ENCODE measurements around the gene SUMF2.
"Not testable (repeated sequence)": the region's sequence is repeated elsewhere in the genome, so short reads cannot be mapped to it uniquely, and the experiment has no call there.

The SUMF2 gene

DNA sequence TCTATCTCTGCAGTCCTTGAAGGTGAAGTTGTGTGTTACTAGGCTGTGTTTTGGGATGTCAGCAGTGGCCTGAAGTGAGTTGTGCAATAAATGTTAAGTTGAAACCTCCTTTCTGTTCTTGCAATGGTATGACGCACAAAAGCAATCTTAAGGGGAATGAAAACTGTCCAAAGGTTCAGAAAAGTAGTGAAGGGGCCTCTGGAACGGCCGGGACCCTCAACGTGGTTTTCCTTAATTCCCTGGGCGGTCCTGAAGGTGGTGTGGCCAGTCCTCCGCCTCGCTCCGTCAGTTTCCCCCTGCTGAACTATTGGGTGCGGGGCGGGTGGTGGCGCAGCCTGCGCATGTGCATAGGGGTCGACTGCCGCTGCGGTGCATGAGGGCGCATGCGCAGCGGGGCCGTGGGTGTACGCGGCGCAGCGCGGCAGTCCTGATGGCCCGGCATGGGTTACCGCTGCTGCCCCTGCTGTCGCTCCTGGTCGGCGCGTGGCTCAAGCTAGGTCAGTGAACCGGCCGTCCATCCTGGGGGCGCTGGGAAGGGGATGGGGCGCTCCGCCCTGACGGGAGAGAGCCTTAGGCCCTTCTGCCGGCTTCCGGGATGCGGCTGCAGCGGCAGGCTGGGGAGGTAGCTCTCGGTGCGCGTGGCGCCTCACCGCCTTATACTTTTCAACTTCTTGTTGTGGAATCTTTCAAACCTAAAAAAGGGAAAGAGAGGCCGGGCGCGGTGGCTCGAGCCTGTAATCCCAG lies at the start of gene SUMF2:
Gene SUMF2, plus strand, starts transcription at position 405 of the 744 bp plus-strand sequence. Its CDS starts 26 bp downstream, at position 431.
- peak; percentile 97 for DNase-seq

- DNase-seq, result not testable (repeated sequence)
These were observed 47.1 kb upstream of the SUMF2 start for GRCh38 chr7:56017015-56017414.

GRCh38 chr7:56019501-56019900 lies 44.6 kb upstream of the SUMF2 start:
- no peak for DNase-seq

- DNase-seq, result no peak
These were observed 40.6 kb upstream of the SUMF2 start for GRCh38 chr7:56023500-56023899.

DNA sequence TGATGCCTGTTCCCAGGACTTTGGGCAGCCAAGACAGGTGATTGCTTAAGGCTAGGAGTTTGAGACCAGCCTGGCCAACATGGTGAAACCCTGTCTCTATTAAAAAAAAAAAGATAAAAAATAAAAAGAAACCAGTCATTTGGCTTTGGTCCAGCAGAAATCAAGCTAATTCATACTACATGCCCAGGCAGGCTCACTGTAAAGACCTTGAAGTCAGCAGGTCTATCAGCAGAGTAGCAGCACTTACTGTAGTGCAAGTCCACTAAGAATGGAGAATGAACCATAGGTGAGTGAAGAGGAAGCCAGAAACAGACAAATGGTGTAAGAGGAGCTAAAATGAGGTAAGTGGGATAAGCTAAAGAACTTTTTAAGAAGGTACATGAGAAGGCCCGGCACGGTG lies 37.5 kb upstream of the SUMF2 start:
- DNase-seq, result no peak

GRCh38 chr7:56028942-56029630 lies 35.0 kb upstream of the SUMF2 start:
- no peak for DNase-seq

- no peak for DNase-seq
These were observed 33.7 kb upstream of the SUMF2 start for GRCh38 chr7:56030340-56030739.

- DNase-seq, result not testable (repeated sequence)
These were observed 32.5 kb upstream of the SUMF2 start for GRCh38 chr7:56031556-56031955.

GRCh38 chr7:56032578-56032977 lies 31.5 kb upstream of the SUMF2 start:
- not testable (repeated sequence) for DNase-seq

GRCh38 chr7:56033671-56034432 lies 30.2 kb upstream of the SUMF2 start:
- DNase-seq, result peak; percentile 85

DNA sequence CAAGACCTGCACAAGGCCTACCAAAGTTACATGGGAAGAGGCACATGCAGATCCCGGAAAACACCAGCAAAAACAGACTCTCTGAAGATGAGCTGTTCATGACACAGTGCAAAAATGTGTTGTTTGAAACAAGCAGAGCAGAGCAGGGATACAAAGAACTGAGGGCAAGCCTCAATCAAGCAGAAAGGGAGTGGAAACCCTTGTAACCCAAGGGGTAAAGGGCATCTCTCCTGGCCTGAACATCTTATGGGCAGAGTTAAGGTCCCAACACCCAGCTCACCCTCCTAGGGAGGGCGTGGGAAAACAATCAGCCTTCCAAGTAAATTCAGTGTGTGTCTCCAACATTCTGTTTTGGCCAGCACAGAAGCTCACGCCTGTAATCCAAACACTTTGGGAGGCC lies 23.4 kb upstream of the SUMF2 start:
- DNase-seq, result no peak

GRCh38 chr7:56045758-56046157 lies 18.3 kb upstream of the SUMF2 start:
- not testable (repeated sequence) for DNase-seq

GRCh38 chr7:56046721-56047445 lies 17.2 kb upstream of the SUMF2 start:
- DNase-seq, result no peak

GRCh38 chr7:56047446-56048116 lies 16.5 kb upstream of the SUMF2 start:
- DNase-seq, result not testable (repeated sequence)

DNA sequence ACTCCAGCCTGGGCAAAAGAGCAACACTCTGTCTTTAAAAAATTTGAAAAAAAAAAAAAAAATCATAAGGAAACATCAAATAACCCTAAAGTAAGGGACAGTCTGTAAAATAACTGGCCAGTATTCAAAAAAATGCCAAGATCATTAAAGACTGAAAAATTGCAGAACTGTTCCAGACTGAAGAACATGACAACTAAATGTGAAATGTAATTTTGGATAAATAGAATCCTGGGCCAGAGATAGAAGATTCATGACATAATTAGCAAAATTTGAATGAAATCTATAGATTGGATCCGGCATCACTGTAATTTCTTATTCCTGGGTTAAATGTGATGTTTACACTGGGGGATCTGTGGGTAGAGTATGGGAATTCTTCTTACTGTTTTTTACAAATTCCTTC lies 15.8 kb upstream of the SUMF2 start:
- DNase-seq, result no peak

DNA sequence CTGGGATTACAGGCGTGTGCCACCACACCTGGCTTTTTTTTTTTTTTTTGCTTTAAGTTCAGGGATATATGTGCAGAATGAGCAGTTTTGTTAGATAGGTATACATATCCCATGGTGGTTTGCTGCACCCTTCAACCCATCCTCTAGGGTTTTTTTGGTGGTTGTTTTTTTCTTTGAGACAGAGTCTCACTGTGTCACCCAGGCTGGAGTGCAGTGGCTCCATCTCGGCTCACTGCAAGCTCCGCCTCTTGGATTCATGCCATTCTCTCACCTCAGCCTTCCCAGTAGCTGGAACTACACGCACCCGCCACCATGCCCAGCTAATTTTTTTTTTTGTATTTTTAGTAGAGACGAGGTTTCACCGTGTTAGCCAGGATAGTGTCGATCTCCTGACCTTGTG lies 15.3 kb upstream of the SUMF2 start:
- not testable (repeated sequence) for DNase-seq

GRCh38 chr7:56051053-56051338 lies 13.1 kb upstream of the SUMF2 start:
- DNase-seq, result no peak

DNA sequence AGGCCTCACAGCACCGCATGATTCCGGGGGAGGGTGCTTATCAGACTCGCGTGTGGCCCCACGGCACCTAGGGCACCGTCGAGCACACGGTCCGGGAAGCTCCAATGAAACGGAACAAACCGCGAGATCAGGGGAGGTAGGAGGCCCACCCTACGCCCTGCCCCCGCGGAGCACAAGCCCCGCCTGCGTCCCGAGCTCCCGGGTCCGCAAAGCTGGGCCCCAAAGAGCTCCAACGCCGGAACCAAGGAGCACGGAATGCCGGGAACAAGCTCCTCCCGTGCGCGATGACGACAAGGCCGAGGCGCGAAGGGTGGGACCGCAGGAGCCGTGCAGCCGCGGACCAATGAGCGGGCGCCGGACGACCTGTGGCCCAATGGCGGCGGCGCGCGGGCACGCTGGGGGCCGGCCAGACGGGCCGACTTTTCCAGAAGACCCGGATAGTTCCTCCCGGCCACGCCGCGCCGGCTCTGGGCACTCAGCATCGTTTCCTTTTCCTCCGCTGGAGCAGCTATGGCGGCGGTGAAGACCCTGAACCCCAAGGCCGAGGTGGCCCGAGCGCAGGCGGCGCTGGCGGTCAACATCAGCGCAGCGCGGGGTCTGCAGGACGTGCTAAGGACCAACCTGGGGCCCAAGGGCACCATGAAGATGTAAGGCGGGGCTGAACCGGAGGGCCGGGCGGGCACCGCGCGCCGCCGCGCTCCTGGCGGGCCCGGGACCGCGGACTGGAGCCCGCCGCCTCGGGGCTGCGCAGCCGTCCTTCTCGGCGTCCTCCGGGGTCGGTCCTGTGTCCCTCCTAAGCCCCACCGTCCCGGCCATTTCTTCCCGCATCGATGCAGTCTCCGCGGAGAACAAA lies 12.5 kb upstream of the SUMF2 start, which contains the start of the genes CCT6A and PSPH:
Gene CCT6A, plus strand, starts transcription at position 427 of the 853 bp plus-strand sequence. Its CDS starts 84 bp downstream, at position 511.
Gene PSPH, minus strand, starts transcription at position 106 of the 853 bp plus-strand sequence. CDS start 30,232 bp downstream, outside the sequence.
- peak; percentile 99 for DNase-seq

- no peak for DNase-seq
These were observed 10.7 kb upstream of the SUMF2 start for GRCh38 chr7:56053379-56053778.

- DNase-seq, result no peak
These were observed 10.1 kb upstream of the SUMF2 start for GRCh38 chr7:56053993-56054392.

DNA sequence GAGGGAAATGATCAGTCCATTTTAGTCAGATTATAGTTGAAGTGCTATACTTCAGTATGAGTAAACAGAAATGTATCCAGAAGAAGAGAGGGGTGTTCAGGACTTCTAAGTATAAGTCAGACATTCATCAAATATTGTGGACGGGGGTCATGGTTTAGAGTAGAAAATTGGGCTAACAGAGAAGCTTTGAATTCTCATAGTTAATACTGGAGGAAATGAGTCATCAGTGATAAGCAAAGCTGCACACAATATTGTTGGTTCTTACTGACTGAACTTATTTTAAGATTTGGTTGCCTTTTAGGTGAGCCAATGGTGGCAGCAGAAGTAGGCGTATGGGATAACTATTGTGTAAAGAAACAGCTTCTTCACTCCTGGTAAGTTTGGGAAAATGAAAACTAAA lies 1.7 kb upstream of the SUMF2 start:
- no peak for DNase-seq
